HepG2 (cell line): ENCODE results near the gene EFHD2. TPM values are rescaled to one million over a fixed set of nuclear protein-coding genes. Genes with fewer than 3 reads are reported as not detected.

Experiments
- FOXA3 ChIP-seq: IDR thresholded peaks from 2 replicates; pipeline ENCODE4 v1.6.1; 2016; ENCODE audit warnings: missing genetic modification reagents, missing compliant biosample characterization
- FOXO1 ChIP-seq: sonication (generic); formaldehyde crosslinking; IDR thresholded peaks from 2 replicates; pipeline ENCODE4 v1.4.0; 2020; ENCODE audit warnings: missing genetic modification reagents
- HDAC1 ChIP-seq: sonication (generic); formaldehyde crosslinking; IDR thresholded peaks from 2 replicates; pipeline ENCODE4 v1.5.1; 2020; ENCODE audit warnings: mild to moderate bottlenecking, missing genetic modification reagents
- HDAC6 ChIP-seq: fragments of 200-600 bp; sonication (generic); IDR thresholded peaks from 2 replicates; pipeline ENCODE4 v1.7.0; 2017; ENCODE audit warnings: mild to moderate bottlenecking, antibody characterized with exemption, low read length, low read depth
- MBNL3 ChIP-seq: fragments of 250-450 bp; sonication (Bioruptor Pico); conservative IDR thresholded peaks from 2 replicates; pipeline ENCODE4 v1.8.0; 2022; ENCODE audit warnings: mild to moderate bottlenecking, inconsistent platforms
- NCOA2 ChIP-seq: sonication (generic); formaldehyde crosslinking; IDR thresholded peaks from 2 replicates; pipeline ENCODE4 v1.8.0; 2022; ENCODE audit warnings: inconsistent platforms
- NCOA5 ChIP-seq: sonication (generic); formaldehyde crosslinking; IDR thresholded peaks from 2 replicates; pipeline ENCODE4 v1.4.0; 2020; ENCODE audit warnings: missing genetic modification reagents
- RARA ChIP-seq: IDR thresholded peaks from 2 replicates; pipeline ENCODE4 v1.6.1; 2016; ENCODE audit warnings: missing genetic modification reagents, missing compliant biosample characterization
- RBM22 ChIP-seq: fragments of 200-400 bp; formaldehyde crosslinking; optimal IDR thresholded peaks from 2 replicates; pipeline ENCODE3; 2017; ENCODE audit warnings: mild to moderate bottlenecking, low read length, moderate library complexity
- RFX3 ChIP-seq: IDR thresholded peaks from 2 replicates; pipeline ENCODE4 v1.6.1; 2016; ENCODE audit warnings: missing biosample characterization, missing genetic modification reagents
- RXRB ChIP-seq: IDR thresholded peaks from 2 replicates; pipeline ENCODE4 v1.6.1; 2016; ENCODE audit warnings: borderline replicate concordance, missing genetic modification reagents, missing compliant biosample characterization
- TBX2 ChIP-seq: sonication (generic); formaldehyde crosslinking; IDR thresholded peaks from 2 replicates; pipeline ENCODE4 v1.5.0; 2020; ENCODE audit warnings: missing genetic modification reagents, mild to moderate bottlenecking, borderline replicate concordance
- TBX3 ChIP-seq: fragments of 450-650 bp; IDR thresholded peaks from 2 replicates; pipeline ENCODE4 v1.6.1; 2017; ENCODE audit warnings: antibody characterized with exemption, mild to moderate bottlenecking, inconsistent platforms, borderline replicate concordance
- TEAD3 ChIP-seq: optimal IDR thresholded peaks from 2 replicates; pipeline ENCODE3; 2016; ENCODE audit warnings: borderline replicate concordance
- polyA plus RNA-seq, 8 experiments: library from polyadenylated mRNA; depleted of rRNA in 3 of 8; stranded (reverse) in 7 of 8; unstranded in 1 of 8; fragments of >200 nt; fragmentation: Illumina TruSeq in 4 of 8; extraction: Trizol in 4 of 8; gene quantifications; 2 replicates each; pipeline versions ENCODE4 v1.2.1 to v1.2.3, GENCODE V29; 2011 to 2016; ENCODE audit warnings: low read depth in 4 of 8, missing spikeins in 1 of 8, mixed read lengths in 1 of 8; ENCODE audit not compliant: insufficient read depth in 1 of 8
- total RNA-seq, 5 experiments: library from RNA; depleted of rRNA; stranded (reverse); fragments of >200 nt; fragmentation: Illumina TruSeq; extraction: Trizol; gene quantifications; 2 replicates each; pipeline ENCODE4 v1.2.3, GENCODE V29; 2016; ENCODE audit warnings: low read depth in 1 of 5
- TF ChIP-seq, protein P1 (sequence below): sonication (generic); formaldehyde crosslinking; IDR thresholded peaks from 2 replicates; pipeline ENCODE4 v1.5.0; 2020; ENCODE audit warnings: missing genetic modification reagents, mild to moderate bottlenecking, borderline replicate concordance
- TF ChIP-seq, protein P2 (sequence below): sonication (generic); formaldehyde crosslinking; IDR thresholded peaks from 2 replicates; pipeline ENCODE4 v1.4.0; 2020; ENCODE audit warnings: missing genetic modification reagents
- TF ChIP-seq, protein P3 (sequence below): sonication (generic); formaldehyde crosslinking; IDR thresholded peaks from 2 replicates; pipeline ENCODE4 v1.4.0; 2020; ENCODE audit warnings: missing genetic modification reagents
- TF ChIP-seq, protein P4 (sequence below): IDR thresholded peaks from 2 replicates; pipeline ENCODE4 v1.6.1; 2018; ENCODE audit warnings: missing genetic modification reagents, mild to moderate bottlenecking, missing compliant biosample characterization
- TF ChIP-seq, protein P5 (sequence below): sonication (generic); formaldehyde crosslinking; IDR thresholded peaks from 2 replicates; pipeline ENCODE4 v1.5.1; 2020; ENCODE audit warnings: mild to moderate bottlenecking, missing genetic modification reagents, moderate library complexity

Gene EFHD2
- total and polyA plus RNA-seq, 2 of the 13 experiments (the other 11 are each of a cell fraction or from before 2014, with no cell fraction given): 9.4 to 12.7 TPM

DNA sequence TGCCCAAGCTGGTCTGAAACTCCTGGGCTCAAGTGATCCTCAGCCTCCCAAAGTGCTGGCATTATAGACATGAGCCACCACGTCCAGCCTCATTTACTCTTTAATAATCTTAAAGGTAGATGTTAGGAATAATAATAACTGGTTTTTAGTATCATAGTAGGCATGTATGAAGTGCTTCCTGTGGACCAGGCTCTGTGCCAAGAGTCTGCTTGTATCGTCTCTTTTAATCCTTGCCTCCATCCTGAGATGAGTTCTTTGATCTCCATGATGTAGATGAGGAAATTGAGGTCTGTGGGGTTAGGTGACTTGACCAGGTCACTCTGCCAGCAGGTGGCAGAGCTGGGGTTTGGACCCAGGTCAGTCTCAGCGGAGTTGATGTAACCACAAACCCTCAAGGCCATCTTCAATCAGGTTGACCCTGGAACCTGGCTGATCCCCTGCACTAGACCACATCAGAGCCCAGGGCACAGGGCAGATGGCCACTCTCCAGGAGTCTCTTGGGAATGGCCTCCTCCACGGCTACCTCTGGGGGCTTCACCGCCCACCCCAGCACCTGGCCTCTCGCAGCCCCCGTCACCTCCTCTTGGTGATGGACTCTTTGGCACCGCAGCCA, 11.3 kb downstream of the EFHD2 start (continued):
- TF ChIP-seq, protein P1, sequence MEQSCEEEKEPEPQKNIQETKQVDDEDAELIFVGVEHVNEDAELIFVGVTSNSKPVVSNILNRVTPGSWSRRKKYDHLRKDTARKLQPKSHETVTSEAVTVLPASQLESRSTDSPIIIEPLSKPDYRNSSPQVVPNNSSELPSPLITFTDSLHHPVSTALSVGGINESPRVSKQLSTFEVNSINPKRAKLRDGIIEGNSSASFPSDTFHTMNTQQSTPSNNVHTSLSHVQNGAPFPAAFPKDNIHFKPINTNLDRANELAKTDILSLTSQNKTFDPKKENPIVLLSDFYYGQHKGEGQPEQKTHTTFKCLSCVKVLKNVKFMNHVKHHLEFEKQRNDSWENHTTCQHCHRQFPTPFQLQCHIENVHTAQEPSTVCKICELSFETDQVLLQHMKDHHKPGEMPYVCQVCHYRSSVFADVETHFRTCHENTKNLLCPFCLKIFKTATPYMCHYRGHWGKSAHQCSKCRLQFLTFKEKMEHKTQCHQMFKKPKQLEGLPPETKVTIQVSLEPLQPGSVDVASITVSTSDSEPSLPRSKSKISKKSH (CRISPR knock-in tag): no peak
- TF ChIP-seq FOXO1 (peak; percentile 19; the same call in 1 of the 2 replicates), TBX2 (CRISPR knock-in tag) (peak; percentile 36; the same call in 1 of the 2 replicates), RBM22 (no peak), RFX3 (no peak), NCOA5 (CRISPR knock-in tag) (no peak), RARA (CRISPR knock-in tag) (peak; percentile 86), MBNL3 (CRISPR knock-in tag) (no peak), HDAC6 (no peak), HDAC1 (CRISPR knock-in tag) (peak; percentile 54), TBX3 (no peak), RXRB (peak; percentile 67; the same call in 1 of the 2 replicates), TEAD3 (peak; percentile 44), FOXA3 (0 out of 2 replicates have a peak, but pooled peaks have one; percentile 14), NCOA2 (CRISPR knock-in tag) (peak; percentile 55)
- TF ChIP-seq, protein P2, sequence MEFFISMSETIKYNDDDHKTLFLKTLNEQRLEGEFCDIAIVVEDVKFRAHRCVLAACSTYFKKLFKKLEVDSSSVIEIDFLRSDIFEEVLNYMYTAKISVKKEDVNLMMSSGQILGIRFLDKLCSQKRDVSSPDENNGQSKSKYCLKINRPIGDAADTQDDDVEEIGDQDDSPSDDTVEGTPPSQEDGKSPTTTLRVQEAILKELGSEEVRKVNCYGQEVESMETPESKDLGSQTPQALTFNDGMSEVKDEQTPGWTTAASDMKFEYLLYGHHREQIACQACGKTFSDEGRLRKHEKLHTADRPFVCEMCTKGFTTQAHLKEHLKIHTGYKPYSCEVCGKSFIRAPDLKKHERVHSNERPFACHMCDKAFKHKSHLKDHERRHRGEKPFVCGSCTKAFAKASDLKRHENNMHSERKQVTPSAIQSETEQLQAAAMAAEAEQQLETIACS: no peak
- TF ChIP-seq, protein P3, sequence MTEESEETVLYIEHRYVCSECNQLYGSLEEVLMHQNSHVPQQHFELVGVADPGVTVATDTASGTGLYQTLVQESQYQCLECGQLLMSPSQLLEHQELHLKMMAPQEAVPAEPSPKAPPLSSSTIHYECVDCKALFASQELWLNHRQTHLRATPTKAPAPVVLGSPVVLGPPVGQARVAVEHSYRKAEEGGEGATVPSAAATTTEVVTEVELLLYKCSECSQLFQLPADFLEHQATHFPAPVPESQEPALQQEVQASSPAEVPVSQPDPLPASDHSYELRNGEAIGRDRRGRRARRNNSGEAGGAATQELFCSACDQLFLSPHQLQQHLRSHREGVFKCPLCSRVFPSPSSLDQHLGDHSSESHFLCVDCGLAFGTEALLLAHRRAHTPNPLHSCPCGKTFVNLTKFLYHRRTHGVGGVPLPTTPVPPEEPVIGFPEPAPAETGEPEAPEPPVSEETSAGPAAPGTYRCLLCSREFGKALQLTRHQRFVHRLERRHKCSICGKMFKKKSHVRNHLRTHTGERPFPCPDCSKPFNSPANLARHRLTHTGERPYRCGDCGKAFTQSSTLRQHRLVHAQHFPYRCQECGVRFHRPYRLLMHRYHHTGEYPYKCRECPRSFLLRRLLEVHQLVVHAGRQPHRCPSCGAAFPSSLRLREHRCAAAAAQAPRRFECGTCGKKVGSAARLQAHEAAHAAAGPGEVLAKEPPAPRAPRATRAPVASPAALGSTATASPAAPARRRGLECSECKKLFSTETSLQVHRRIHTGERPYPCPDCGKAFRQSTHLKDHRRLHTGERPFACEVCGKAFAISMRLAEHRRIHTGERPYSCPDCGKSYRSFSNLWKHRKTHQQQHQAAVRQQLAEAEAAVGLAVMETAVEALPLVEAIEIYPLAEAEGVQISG (CRISPR knock-in tag): peak; percentile 51; the same call in 1 of the 2 replicates
- TF ChIP-seq, protein P4, sequence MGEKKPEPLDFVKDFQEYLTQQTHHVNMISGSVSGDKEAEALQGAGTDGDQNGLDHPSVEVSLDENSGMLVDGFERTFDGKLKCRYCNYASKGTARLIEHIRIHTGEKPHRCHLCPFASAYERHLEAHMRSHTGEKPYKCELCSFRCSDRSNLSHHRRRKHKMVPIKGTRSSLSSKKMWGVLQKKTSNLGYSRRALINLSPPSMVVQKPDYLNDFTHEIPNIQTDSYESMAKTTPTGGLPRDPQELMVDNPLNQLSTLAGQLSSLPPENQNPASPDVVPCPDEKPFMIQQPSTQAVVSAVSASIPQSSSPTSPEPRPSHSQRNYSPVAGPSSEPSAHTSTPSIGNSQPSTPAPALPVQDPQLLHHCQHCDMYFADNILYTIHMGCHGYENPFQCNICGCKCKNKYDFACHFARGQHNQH (CRISPR knock-in tag): peak; percentile 70; the same call in 1 of the 2 replicates
- TF ChIP-seq, protein P5, sequence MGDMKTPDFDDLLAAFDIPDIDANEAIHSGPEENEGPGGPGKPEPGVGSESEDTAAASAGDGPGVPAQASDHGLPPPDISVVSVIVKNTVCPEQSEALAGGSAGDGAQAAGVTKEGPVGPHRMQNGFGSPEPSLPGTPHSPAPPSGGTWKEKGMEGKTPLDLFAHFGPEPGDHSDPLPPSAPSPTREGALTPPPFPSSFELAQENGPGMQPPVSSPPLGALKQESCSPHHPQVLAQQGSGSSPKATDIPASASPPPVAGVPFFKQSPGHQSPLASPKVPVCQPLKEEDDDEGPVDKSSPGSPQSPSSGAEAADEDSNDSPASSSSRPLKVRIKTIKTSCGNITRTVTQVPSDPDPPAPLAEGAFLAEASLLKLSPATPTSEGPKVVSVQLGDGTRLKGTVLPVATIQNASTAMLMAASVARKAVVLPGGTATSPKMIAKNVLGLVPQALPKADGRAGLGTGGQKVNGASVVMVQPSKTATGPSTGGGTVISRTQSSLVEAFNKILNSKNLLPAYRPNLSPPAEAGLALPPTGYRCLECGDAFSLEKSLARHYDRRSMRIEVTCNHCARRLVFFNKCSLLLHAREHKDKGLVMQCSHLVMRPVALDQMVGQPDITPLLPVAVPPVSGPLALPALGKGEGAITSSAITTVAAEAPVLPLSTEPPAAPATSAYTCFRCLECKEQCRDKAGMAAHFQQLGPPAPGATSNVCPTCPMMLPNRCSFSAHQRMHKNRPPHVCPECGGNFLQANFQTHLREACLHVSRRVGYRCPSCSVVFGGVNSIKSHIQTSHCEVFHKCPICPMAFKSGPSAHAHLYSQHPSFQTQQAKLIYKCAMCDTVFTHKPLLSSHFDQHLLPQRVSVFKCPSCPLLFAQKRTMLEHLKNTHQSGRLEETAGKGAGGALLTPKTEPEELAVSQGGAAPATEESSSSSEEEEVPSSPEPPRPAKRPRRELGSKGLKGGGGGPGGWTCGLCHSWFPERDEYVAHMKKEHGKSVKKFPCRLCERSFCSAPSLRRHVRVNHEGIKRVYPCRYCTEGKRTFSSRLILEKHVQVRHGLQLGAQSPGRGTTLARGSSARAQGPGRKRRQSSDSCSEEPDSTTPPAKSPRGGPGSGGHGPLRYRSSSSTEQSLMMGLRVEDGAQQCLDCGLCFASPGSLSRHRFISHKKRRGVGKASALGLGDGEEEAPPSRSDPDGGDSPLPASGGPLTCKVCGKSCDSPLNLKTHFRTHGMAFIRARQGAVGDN (CRISPR knock-in tag): peak; percentile 62
